Keratinocyte (primary cell): ENCODE data around the gene NTF4.

Experiments used
- EZH2 ChIP-seq: IDR thresholded peaks from one replicate; pipeline ENCODE4 v1.6.1; 2012; ENCODE audit warnings: inconsistent platforms, mild to moderate bottlenecking, low read length, moderate library complexity
- TF ChIP-seq, protein P1 (sequence below), 3 experiments: IDR thresholded peaks in 1 of 3; conservative IDR thresholded peaks in 1 of 3; optimal IDR thresholded peaks in 1 of 3; 2 replicates in 2 of 3; 3 replicates in 1 of 3; pipeline versions ENCODE3 to v1.5.1; 2011; ENCODE audit warnings: low read length in 3 of 3, mild to moderate bottlenecking in 3 of 3, moderate library complexity in 2 of 3, control low read depth in 1 of 3, inconsistent platforms in 1 of 3; ENCODE audit not compliant: insufficient read depth in 2 of 3; ENCODE audit errors: extremely low read depth in 1 of 3

DNA sequence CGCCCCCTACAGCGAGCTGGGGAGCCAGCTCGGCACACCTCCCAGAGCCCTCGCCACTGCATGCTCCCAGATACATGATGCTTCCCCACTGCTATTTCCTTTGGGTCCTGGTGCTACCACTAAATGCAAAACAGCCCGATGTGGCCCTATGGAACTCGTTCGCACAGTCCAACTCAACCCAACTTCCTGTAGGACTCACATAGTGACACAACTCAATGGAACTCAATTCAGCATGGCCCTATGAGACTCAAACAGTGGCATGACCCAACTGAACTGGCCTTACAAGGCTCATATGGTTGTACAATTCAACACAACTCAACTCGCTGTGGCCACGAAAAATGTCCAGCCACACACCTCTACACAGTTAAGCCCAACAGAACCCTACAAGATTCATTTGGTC is 4.4 kb upstream of the NTF4 start:
- TF ChIP-seq, protein P1, sequence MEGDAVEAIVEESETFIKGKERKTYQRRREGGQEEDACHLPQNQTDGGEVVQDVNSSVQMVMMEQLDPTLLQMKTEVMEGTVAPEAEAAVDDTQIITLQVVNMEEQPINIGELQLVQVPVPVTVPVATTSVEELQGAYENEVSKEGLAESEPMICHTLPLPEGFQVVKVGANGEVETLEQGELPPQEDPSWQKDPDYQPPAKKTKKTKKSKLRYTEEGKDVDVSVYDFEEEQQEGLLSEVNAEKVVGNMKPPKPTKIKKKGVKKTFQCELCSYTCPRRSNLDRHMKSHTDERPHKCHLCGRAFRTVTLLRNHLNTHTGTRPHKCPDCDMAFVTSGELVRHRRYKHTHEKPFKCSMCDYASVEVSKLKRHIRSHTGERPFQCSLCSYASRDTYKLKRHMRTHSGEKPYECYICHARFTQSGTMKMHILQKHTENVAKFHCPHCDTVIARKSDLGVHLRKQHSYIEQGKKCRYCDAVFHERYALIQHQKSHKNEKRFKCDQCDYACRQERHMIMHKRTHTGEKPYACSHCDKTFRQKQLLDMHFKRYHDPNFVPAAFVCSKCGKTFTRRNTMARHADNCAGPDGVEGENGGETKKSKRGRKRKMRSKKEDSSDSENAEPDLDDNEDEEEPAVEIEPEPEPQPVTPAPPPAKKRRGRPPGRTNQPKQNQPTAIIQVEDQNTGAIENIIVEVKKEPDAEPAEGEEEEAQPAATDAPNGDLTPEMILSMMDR (optimal IDR thresholded peaks at IDR 0.05 in 1 of 3, IDR thresholded peaks at IDR 0.05 in 1 of 3, conservative IDR thresholded peaks at IDR 0.05 in 1 of 3; ENCODE audit: extremely low read depth in 1 of 3, insufficient read depth in 2 of 3, low read length in 3 of 3): no peak
- no peak for TF ChIP-seq EZH2
